IMR-90 (cell line): ENCODE measurements around the gene SLC66A2. TPM values are rescaled to one million over a fixed set of nuclear protein-coding genes. Genes with fewer than 3 reads are reported as not detected.

Source experiments
- ATAC-seq: fragments of 200-7000 bp; cut with Tn5 transposase; 2 replicates; pipeline ENCODE4 v1.9.1; 2020; ENCODE audit warnings: low read depth, mild to moderate bottlenecking, moderate library complexity
- BruUV-seq: library from RNA; stranded (reverse); fragments of 400-500 nt; replicated peaks from 2 replicates; lab custom pipeline; 2021; lab: Mats Ljungman, UMichigan
- CTCF ChIA-PET: fragments of 300-600 bp; formaldehyde crosslinking; extraction: SDS; loops from one replicate; lab custom pipeline; 2021; ENCODE audit warnings: antibody characterized with exemption; lab: Yijun Ruan, JAX
- POLR2A ChIA-PET: fragments of 300-600 bp; sonication (Branson Sonifier 250); formaldehyde crosslinking; loops from one replicate; lab custom pipeline; 2022; ENCODE audit warnings: antibody characterized with exemption; ENCODE audit not compliant: unreplicated experiment; lab: Charles Lee
- DNase-seq: peaks from one replicate; pipeline ENCODE4 v3.0.0; 2013
- H2AFZ ChIP-seq: replicated peaks from 2 replicates; pipeline ENCODE3; 2013; ENCODE audit warnings: low read length, mild to moderate bottlenecking; ENCODE audit not compliant: poor library complexity
- H2AK5ac ChIP-seq: 2 replicates; pipeline ENCODE4 v1.6.1; 2013; ENCODE audit warnings: low read depth, low read length, inconsistent platforms
- H2AK9ac ChIP-seq: replicated peaks from 2 replicates; pipeline ENCODE3; 2013; ENCODE audit warnings: mild to moderate bottlenecking, low read depth, low read length, moderate library complexity; ENCODE audit not compliant: poor library complexity
- H2BK120ac ChIP-seq: 2 replicates; pipeline ENCODE4 v1.6.1; 2013; ENCODE audit warnings: low read depth, low read length, inconsistent platforms
- H2BK15ac ChIP-seq: 3 replicates; pipeline ENCODE4 v1.6.1; 2013; ENCODE audit warnings: low read depth, low read length, inconsistent platforms
- H2BK20ac ChIP-seq: 2 replicates; pipeline ENCODE4 v1.6.1; 2013; ENCODE audit warnings: low read depth, mild to moderate bottlenecking, inconsistent platforms, low read length, moderate library complexity
- H2BK5ac ChIP-seq: 2 replicates; pipeline ENCODE4 v1.6.1; 2013; ENCODE audit warnings: mild to moderate bottlenecking, low read depth, low read length, inconsistent platforms; ENCODE audit not compliant: poor library complexity, severe bottlenecking
- H3K14ac ChIP-seq: replicated peaks from 2 replicates; pipeline ENCODE4 v1.6.1; 2013; ENCODE audit warnings: low read depth, low read length, inconsistent platforms
- H3K18ac ChIP-seq: 2 replicates; pipeline ENCODE4 v1.6.1; 2013; ENCODE audit warnings: low read depth, low read length, control low read depth
- H3K23ac ChIP-seq: 2 replicates; pipeline ENCODE4 v1.6.1; 2013; ENCODE audit warnings: low read depth, low read length, inconsistent platforms
- H3K27ac ChIP-seq: 2 replicates; pipeline ENCODE4 v1.5.1; 2013; ENCODE audit warnings: mild to moderate bottlenecking, control low read depth, low read length; ENCODE audit not compliant: insufficient read depth
- H3K27me3 ChIP-seq: 2 replicates; pipeline ENCODE4 v1.6.1; 2013; ENCODE audit warnings: low read length; ENCODE audit not compliant: control insufficient read depth, insufficient read depth
- H3K36me3 ChIP-seq: 2 replicates; pipeline ENCODE4 v1.6.1; 2013; ENCODE audit warnings: low read length, mixed read lengths; ENCODE audit not compliant: control insufficient read depth, insufficient read depth
- H3K4ac ChIP-seq: 2 replicates; pipeline ENCODE4 v1.6.1; 2013; ENCODE audit warnings: low read depth, low read length, inconsistent platforms
- H3K4me1 ChIP-seq: 2 replicates; pipeline ENCODE4 v1.6.1; 2013; ENCODE audit warnings: low read length, mixed read lengths; ENCODE audit not compliant: control insufficient read depth, insufficient read depth
- H3K4me2 ChIP-seq: 2 replicates; pipeline ENCODE4 v1.6.1; 2013; ENCODE audit warnings: low read depth, mild to moderate bottlenecking, control low read depth, low read length, moderate library complexity
- H3K4me3 ChIP-seq: 2 replicates; pipeline ENCODE4 v1.5.1; 2013; ENCODE audit warnings: low read depth, mild to moderate bottlenecking, control low read depth, low read length, moderate library complexity; ENCODE audit not compliant: insufficient read depth
- H3K56ac ChIP-seq: 2 replicates; pipeline ENCODE4 v1.6.1; 2013; ENCODE audit warnings: low read length, inconsistent platforms; ENCODE audit not compliant: insufficient read depth; ENCODE audit errors: extremely low read depth
- H3K79me1 ChIP-seq, 2 experiments: 2 replicates each; pipeline ENCODE4 v1.6.1; 2013; ENCODE audit warnings: low read length in 2 of 2, inconsistent platforms in 1 of 2, low read depth in 1 of 2
- H3K9ac ChIP-seq: 2 replicates; pipeline ENCODE4 v1.6.1; 2013; ENCODE audit warnings: low read depth, low read length, control low read depth
- H3K9me1 ChIP-seq: 2 replicates; pipeline ENCODE4 v1.6.1; 2013; ENCODE audit warnings: low read length, inconsistent platforms; ENCODE audit not compliant: insufficient read depth
- H3K9me3 ChIP-seq: 2 replicates; pipeline ENCODE4 v1.6.1; 2013; ENCODE audit warnings: low read length; ENCODE audit not compliant: control insufficient read depth, insufficient read depth
- H4K20me1 ChIP-seq: 2 replicates; pipeline ENCODE4 v1.6.1; 2013; ENCODE audit warnings: low read length, inconsistent platforms; ENCODE audit not compliant: insufficient read depth
- H4K5ac ChIP-seq: 2 replicates; pipeline ENCODE4 v1.6.1; 2013; ENCODE audit warnings: mild to moderate bottlenecking, low read depth, low read length, control low read depth
- H4K8ac ChIP-seq, 2 experiments: 2 replicates each; pipeline ENCODE4 v1.6.1; 2013; ENCODE audit warnings: low read depth in 2 of 2, low read length in 2 of 2, control low read depth in 1 of 2, inconsistent platforms in 1 of 2
- H4K91ac ChIP-seq: 2 replicates; pipeline ENCODE4 v1.6.1; 2013; ENCODE audit warnings: low read depth, low read length, inconsistent platforms; ENCODE audit not compliant: insufficient read depth
- BHLHE40 ChIP-seq: fragments of 150-350 bp; IDR thresholded peaks from 2 replicates; pipeline ENCODE4 v1.6.1; 2016; ENCODE audit warnings: mild to moderate bottlenecking, low read depth, low read length
- CHD1 ChIP-seq: IDR thresholded peaks from 2 replicates; pipeline ENCODE4 v1.6.1; 2012; ENCODE audit warnings: low read depth, low read length, improper control_type of control experiment
- FOS ChIP-seq: fragments of 150-350 bp; IDR thresholded peaks from 2 replicates; pipeline ENCODE4 v1.6.1; 2016; ENCODE audit warnings: low read depth, low read length
- MAZ ChIP-seq: IDR thresholded peaks from 2 replicates; pipeline ENCODE4 v1.6.1; 2012; ENCODE audit warnings: low read depth, mild to moderate bottlenecking, low read length, improper control_type of control experiment, moderate library complexity, borderline replicate concordance
- MXI1 ChIP-seq: IDR thresholded peaks from 2 replicates; pipeline ENCODE4 v1.6.1; 2012; ENCODE audit warnings: low read depth, mild to moderate bottlenecking, low read length, moderate library complexity, borderline replicate concordance
- NFE2L2 ChIP-seq: fragments of 150-350 bp; IDR thresholded peaks from 2 replicates; pipeline ENCODE4 v1.6.1; 2016; ENCODE audit warnings: low read depth, mild to moderate bottlenecking, low read length
- RAD21 ChIP-seq: IDR thresholded peaks from 2 replicates; pipeline ENCODE4 v1.6.1; 2012; ENCODE audit warnings: low read length, improper control_type of control experiment
- RCOR1 ChIP-seq: IDR thresholded peaks from 2 replicates; pipeline ENCODE4 v1.6.1; 2012; ENCODE audit warnings: mild to moderate bottlenecking, low read length, improper control_type of control experiment; ENCODE audit not compliant: insufficient replicate concordance
- RFX5 ChIP-seq: IDR thresholded peaks from 2 replicates; pipeline ENCODE4 v1.8.0; 2012; ENCODE audit warnings: low read depth, mild to moderate bottlenecking, low read length, moderate library complexity
- SMC3 ChIP-seq: fragments of 150-350 bp; IDR thresholded peaks from 2 replicates; pipeline ENCODE4 v1.6.1; 2016; ENCODE audit warnings: low read depth, mild to moderate bottlenecking, antibody characterized with exemption, low read length, moderate library complexity
- WGBS, 2 experiments: methylation state at CpG; one replicate each; pipeline versions ENCODE4 v1.1.5 to v1.1.7; 2013; ENCODE audit warnings: missing lambda C conversion rate in 2 of 2; ENCODE audit not compliant: insufficient read length in 1 of 2; ENCODE audit errors: extremely low coverage in 2 of 2; 5-methylcytosine and 5-hydroxymethylcytosine counted together
- dilution Hi-C: fragments of 300-500 bp; cut with HindIII; formaldehyde crosslinking; loops from one replicate; pipeline ENCODE4 v1.14.3; 2018; ENCODE audit warnings: low sequenced_read_pairs; ENCODE audit not compliant: unreplicated experiment
- in situ Hi-C: fragments of 300-500 bp; cut with MboI; formaldehyde crosslinking; loops from 3 replicates; pipeline ENCODE4 v1.14.3; 2019; ENCODE audit warnings: low sequenced_read_pairs, inconsistent platforms, mixed read lengths
- intact Hi-C: fragments of 100-400 bp; cut with micrococcal nuclease; formaldehyde crosslinking; loops from 2 replicates; pipeline ENCODE4 v1.10.0; 2022
- polyA plus RNA-seq, 3 experiments: library from polyadenylated mRNA; depleted of rRNA; stranded (reverse); fragments of >200 nt; gene quantifications; 2 replicates each; pipeline ENCODE4 v1.2.3, GENCODE V29; 2012; ENCODE audit warnings: low replicate concordance in 1 of 3
- total RNA-seq: library from RNA; depleted of rRNA; stranded (reverse); fragments of >200 nt; gene quantifications from 2 replicates; pipeline ENCODE4 v1.2.3, GENCODE V29; 2012
- TF ChIP-seq, protein P1 (sequence below): fragments of 150-350 bp; IDR thresholded peaks from 2 replicates; pipeline ENCODE4 v1.6.1; 2017; ENCODE audit warnings: mild to moderate bottlenecking, antibody characterized with exemption, low read length, low read depth
- TF ChIP-seq, protein P2 (sequence below): conservative IDR thresholded peaks from 2 replicates; pipeline ENCODE4 v1.5.1; 2012; ENCODE audit warnings: mild to moderate bottlenecking, low read depth, low read length, improper control_type of control experiment

SLC66A2 gene
- total and polyA plus RNA-seq, 2 of the 4 experiments (the other 2 are of a cell fraction), result 17.6 to 23.5 TPM

- TF ChIP-seq MAZ, result no peak
- no peak for TF ChIP-seq CHD1
These were observed 32.8 kb downstream of the SLC66A2 start (continued) for GRCh38 chr18:79918615-79919011.

DNA sequence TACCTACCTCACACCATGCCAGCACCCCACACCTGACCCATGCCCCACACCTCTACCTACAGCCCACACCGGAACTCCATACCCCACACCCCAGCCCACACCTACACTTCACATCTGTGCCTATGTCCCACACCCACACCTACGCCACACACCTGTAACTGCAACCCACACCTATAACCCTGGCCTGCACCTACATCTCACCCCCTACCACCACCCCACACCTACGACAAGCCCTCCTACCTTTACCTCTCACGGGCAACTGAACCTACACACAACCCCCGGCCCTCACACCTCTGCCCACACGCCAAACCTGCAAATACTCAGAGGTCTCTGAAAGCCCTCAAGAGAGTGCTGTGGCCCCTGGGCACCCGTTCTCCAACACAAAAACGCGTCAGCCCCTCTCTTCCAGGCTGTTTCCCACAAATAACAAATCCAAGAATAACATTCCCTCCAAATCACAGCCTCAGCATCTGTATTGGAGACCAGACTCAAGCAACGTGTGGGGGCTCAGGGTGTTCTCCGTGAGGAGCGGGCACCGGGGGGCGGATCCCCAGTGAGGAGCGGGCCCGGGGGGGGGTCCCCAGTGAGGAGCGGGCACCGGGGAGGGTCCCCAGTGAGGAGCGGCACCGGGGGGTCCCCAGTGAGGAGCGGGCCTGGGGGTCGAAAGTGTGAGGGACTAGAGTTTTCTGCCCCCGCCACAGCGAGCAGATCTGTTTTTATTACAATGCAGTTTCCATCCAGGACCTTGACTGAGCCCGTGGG lies 33.4 kb downstream of the SLC66A2 start:
- Histone ChIP-seq H3K4me1 (no peaks in the 10 kb centered on the region), H4K20me1 (peaks cover 12% of the 10 kb centered on the region; the same call in 1 of the 2 replicates), H3K4ac (no peak overlapping the region), H3K9me1 (0 out of 2 replicates have a peak, but pooled peaks cover 2% of the 10 kb centered on the region), H2BK5ac (no peak overlapping the region), H3K4me2 (no peak overlapping the region), H2BK20ac (no peak overlapping the region), H2AFZ (no peak overlapping the region), H3K36me3 (peaks cover 53% of the 10 kb centered on the region), H3K56ac (no peak overlapping the region), H2AK9ac (no peak overlapping the region), H3K27me3 (no peaks in the 10 kb centered on the region), H4K91ac (no peak overlapping the region), H3K9me3 (peaks cover 11% of the 10 kb centered on the region; the same call in 1 of the 2 replicates), H2AK5ac (no peak overlapping the region), H2BK120ac (no peak overlapping the region), H3K9ac (no peak overlapping the region), H4K8ac (no peak overlapping the region), H3K14ac (no peak overlapping the region), H3K4me3 (no peak overlapping the region), H3K79me1 (peaks cover 10 to 25% of the 10 kb centered on the region in 2 experiments; a peak in 3 of 4 replicates), H3K23ac (no peak overlapping the region), H2BK15ac (no peak overlapping the region), H4K5ac (no peak overlapping the region), H3K18ac (no peak overlapping the region), H3K27ac (no peak overlapping the region)
- WGBS, 2 experiments, result 93% methylated on average over 11 of the region's 25 CpGs; no CpG with 5 or more reads in 1 of the 2 experiments
- ATAC-seq (no peak), DNase-seq (no peak)
- dilution Hi-C loops, result no loop called here
- in situ Hi-C loops, result no loop called here
- no peak for TF ChIP-seq CHD1
- no peak for TF ChIP-seq NFE2L2
- TF ChIP-seq, protein P1, sequence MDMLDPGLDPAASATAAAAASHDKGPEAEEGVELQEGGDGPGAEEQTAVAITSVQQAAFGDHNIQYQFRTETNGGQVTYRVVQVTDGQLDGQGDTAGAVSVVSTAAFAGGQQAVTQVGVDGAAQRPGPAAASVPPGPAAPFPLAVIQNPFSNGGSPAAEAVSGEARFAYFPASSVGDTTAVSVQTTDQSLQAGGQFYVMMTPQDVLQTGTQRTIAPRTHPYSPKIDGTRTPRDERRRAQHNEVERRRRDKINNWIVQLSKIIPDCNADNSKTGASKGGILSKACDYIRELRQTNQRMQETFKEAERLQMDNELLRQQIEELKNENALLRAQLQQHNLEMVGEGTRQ, result no peak
- no peak for TF ChIP-seq BHLHE40
- TF ChIP-seq RFX5, result no peak
- TF ChIP-seq RCOR1, result no peak
- TF ChIP-seq SMC3, result no peak
- no peak for TF ChIP-seq RAD21
- TF ChIP-seq FOS, result no peak
- TF ChIP-seq, protein P2, sequence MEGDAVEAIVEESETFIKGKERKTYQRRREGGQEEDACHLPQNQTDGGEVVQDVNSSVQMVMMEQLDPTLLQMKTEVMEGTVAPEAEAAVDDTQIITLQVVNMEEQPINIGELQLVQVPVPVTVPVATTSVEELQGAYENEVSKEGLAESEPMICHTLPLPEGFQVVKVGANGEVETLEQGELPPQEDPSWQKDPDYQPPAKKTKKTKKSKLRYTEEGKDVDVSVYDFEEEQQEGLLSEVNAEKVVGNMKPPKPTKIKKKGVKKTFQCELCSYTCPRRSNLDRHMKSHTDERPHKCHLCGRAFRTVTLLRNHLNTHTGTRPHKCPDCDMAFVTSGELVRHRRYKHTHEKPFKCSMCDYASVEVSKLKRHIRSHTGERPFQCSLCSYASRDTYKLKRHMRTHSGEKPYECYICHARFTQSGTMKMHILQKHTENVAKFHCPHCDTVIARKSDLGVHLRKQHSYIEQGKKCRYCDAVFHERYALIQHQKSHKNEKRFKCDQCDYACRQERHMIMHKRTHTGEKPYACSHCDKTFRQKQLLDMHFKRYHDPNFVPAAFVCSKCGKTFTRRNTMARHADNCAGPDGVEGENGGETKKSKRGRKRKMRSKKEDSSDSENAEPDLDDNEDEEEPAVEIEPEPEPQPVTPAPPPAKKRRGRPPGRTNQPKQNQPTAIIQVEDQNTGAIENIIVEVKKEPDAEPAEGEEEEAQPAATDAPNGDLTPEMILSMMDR, result no peak
- TF ChIP-seq MXI1, result no peak
- POLR2A ChIA-PET, result no interaction called here
- no TSS peak for BruUV-seq
- CTCF ChIA-PET, result no interaction called here
- intact Hi-C loops, result no loop called here
